Esophagus squamous epithelium (tissue), 5 donors: ENCODE data around the gene CAMP. TPM values are rescaled to one million over a fixed set of nuclear protein-coding genes. Genes with fewer than 3 reads are reported as not detected.

Source experiments
- DNase-seq: peaks from one replicate; lab custom pipeline; 2025; lab: John Stamatoyannopoulos, UW
- H3K27ac ChIP-seq, 4 donors: fragments of 200-600 bp; sonication (generic); one replicate each; pipeline ENCODE4 v1.5.1; 2016 to 2019; ENCODE audit warnings: mild to moderate bottlenecking in 1 of 4
- H3K27me3 ChIP-seq, 4 donors: fragments of 200-600 bp; sonication (generic); 1 replicate in 3 of 4; 2 replicates in 1 of 4; pipeline versions ENCODE4 v1.5.1 to v1.6.0; 2017 to 2021; ENCODE audit warnings: antibody characterized with exemption in 1 of 4
- H3K36me3 ChIP-seq, 3 donors: fragments of 200-600 bp; sonication (generic); one replicate each; pipeline ENCODE4 v1.5.1; 2016 to 2019
- H3K4me1 ChIP-seq, 3 donors: fragments of 200-600 bp; sonication (generic); one replicate each; pipeline ENCODE4 v1.5.1; 2017 to 2019
- H3K4me3 ChIP-seq, 4 donors: fragments of 200-600 bp; sonication (generic); 1 replicate in 3 of 4; 2 replicates in 1 of 4; pipeline ENCODE4 v1.5.1; 2016 to 2019; ENCODE audit warnings: mild to moderate bottlenecking in 2 of 4, moderate library complexity in 1 of 4
- H3K9me3 ChIP-seq, 3 donors: fragments of 200-600 bp; sonication (generic); one replicate each; pipeline ENCODE4 v1.5.1; 2016 to 2019
- CTCF ChIP-seq, 6 experiments: fragments of 450-650 bp in 4 of 6; fragments of 200-600 bp in 2 of 6; sonication (generic) in 2 of 6; IDR thresholded peaks; one replicate each; pipeline ENCODE4 v1.5.1; 2016 to 2019; ENCODE audit warnings: antibody characterized with exemption in 6 of 6, mild to moderate bottlenecking in 4 of 6, moderate library complexity in 4 of 6
- POLR2A ChIP-seq, 4 donors: fragments of 450-650 bp; IDR thresholded peaks; one replicate each; pipeline ENCODE4 v1.6.1; 2017; ENCODE audit warnings: antibody characterized with exemption in 4 of 4, mild to moderate bottlenecking in 4 of 4, moderate library complexity in 3 of 4
- WGBS, 2 donors: methylation state at CpG; one replicate each; pipeline ENCODE4 v1.1.5; 2018; 5-methylcytosine and 5-hydroxymethylcytosine counted together
- intact Hi-C: fragments of 100-400 bp; cut with DNase I; formaldehyde crosslinking; loops from one replicate; pipeline ENCODE4 v1.15.0; 2022
- total RNA-seq, 4 donors: library from RNA; depleted of rRNA; stranded (reverse); fragments of >200 nt; gene quantifications; one replicate each; pipeline ENCODE4 v1.1.0, GENCODE V29; 2016
- donor health status: DM: yes; HTN: yes; CAD: no.

The CAMP gene
- total RNA-seq, 4 donors from 2014 or later, result 0.76 TPM; not detected in 3

- intact Hi-C loops, result no loop called here
- Histone ChIP-seq H3K4me3 (peak overlapping the region in 1 of 4 donors; percentile 45), H3K36me3 (no peaks in the 10 kb centered on the region), H3K27me3 (no peaks in the 10 kb centered on the region), H3K4me1 (peaks cover 16 to 62% (median 18%) of the 10 kb centered on the region in 3 donors), H3K9me3 (no peaks in the 10 kb centered on the region), H3K27ac (peak overlapping the region; percentile 64 to 86 (median 78))
- TF ChIP-seq CTCF (IDR thresholded peaks at IDR 0.05), result no peak
- TF ChIP-seq POLR2A (IDR thresholded peaks at IDR 0.05), result no peak
- DNase-seq, result no peak
- WGBS, 2 donors, result 37 to 41% methylated on average over 4 of the region's 4 CpGs
Measured at GRCh38 chr3:48232232-48232631, 8.9 kb downstream of the CAMP start.

GRCh38 chr3:48232734-48233133, 9.4 kb downstream of the CAMP start:
- Histone ChIP-seq H3K4me3 (peak overlapping the region in 2 of 4 donors; percentile 9 to 45), H3K27me3 (no peaks in the 10 kb centered on the region), H3K4me1 (peaks cover 16 to 62% (median 18%) of the 10 kb centered on the region in 3 donors), H3K27ac (peak overlapping the region; percentile 64 to 86 (median 78)), H3K9me3 (no peaks in the 10 kb centered on the region), H3K36me3 (no peaks in the 10 kb centered on the region)
- intact Hi-C loops, result no loop called here
- TF ChIP-seq CTCF (IDR thresholded peaks at IDR 0.05), result peak; percentile 37 to 68 (median 52)
- no peak for TF ChIP-seq POLR2A (IDR thresholded peaks at IDR 0.05)
- 10 to 16% methylated on average over 4 to 6 of the region's 6 CpGs for WGBS, 2 donors
- no peak for DNase-seq

GRCh38 chr3:48233542-48233941, 10.2 kb downstream of the CAMP start:
- Histone ChIP-seq H3K27me3 (no peaks in the 10 kb centered on the region), H3K4me1 (peaks cover 16 to 62% (median 18%) of the 10 kb centered on the region in 3 donors), H3K27ac (no peak overlapping the region), H3K9me3 (no peaks in the 10 kb centered on the region), H3K4me3 (no peak overlapping the region), H3K36me3 (no peaks in the 10 kb centered on the region)
- DNase-seq, result no peak
- TF ChIP-seq POLR2A (IDR thresholded peaks at IDR 0.05) (no peak), CTCF (IDR thresholded peaks at IDR 0.05) (no peak)
- intact Hi-C loops, result no loop called here
- WGBS, 2 donors, result 89 to 100% methylated on average over 1 to 2 of the region's 2 CpGs

- TF ChIP-seq POLR2A (IDR thresholded peaks at IDR 0.05) (no peak), CTCF (IDR thresholded peaks at IDR 0.05) (no peak)
- no peaks in the 10 kb centered on the region for H3K36me3 ChIP-seq
- no peak for DNase-seq
- H3K27me3 ChIP-seq, result no peaks in the 10 kb centered on the region
- H3K27ac ChIP-seq, result no peak overlapping the region
- no peak overlapping the region for H3K4me3 ChIP-seq
- H3K9me3 ChIP-seq, result no peaks in the 10 kb centered on the region
- intact Hi-C loops, result no loop called here
- 80 to 81% methylated on average over 1 of the region's 1 CpG for WGBS, 2 donors
- peaks cover 12 to 59% (median 20%) of the 10 kb centered on the region in 3 donors for H3K4me1 ChIP-seq
Measured at GRCh38 chr3:48236531-48236930, 13.2 kb downstream of the CAMP start.

- no peaks in the 10 kb centered on the region for H3K9me3 ChIP-seq
- DNase-seq, result no peak
- H3K4me3 ChIP-seq, result no peak overlapping the region
- intact Hi-C loops, result no loop called here
- TF ChIP-seq POLR2A (IDR thresholded peaks at IDR 0.05) (no peak), CTCF (IDR thresholded peaks at IDR 0.05) (no peak)
- WGBS, 2 donors, result 84% methylated on average over 9 to 13 of the region's 15 CpGs
- no peaks in the 10 kb centered on the region for H3K27me3 ChIP-seq
- no peak overlapping the region for H3K27ac ChIP-seq
- no peaks in the 10 kb centered on the region for H3K36me3 ChIP-seq
- H3K4me1 ChIP-seq, result peaks cover 5 to 60% (median 17%) of the 10 kb centered on the region in 3 donors
Measured at GRCh38 chr3:48238531-48239085, 15.3 kb downstream of the CAMP start.
